Smooth muscle cell (in vitro differentiated cells): ENCODE results near the gene ALX4. TPM values are rescaled to one million over a fixed set of nuclear protein-coding genes. Genes with fewer than 3 reads are reported as not detected.

Experiments
- DNase-seq: peaks from one replicate; lab custom pipeline; 2025; ENCODE audit not compliant: unreplicated experiment; lab: John Stamatoyannopoulos, UW
- H2AFZ ChIP-seq: fragments of 200-600 bp; sonication (generic); 2 replicates; pipeline ENCODE4 v1.6.0; 2016; ENCODE audit warnings: antibody characterized with exemption, low read depth, mild to moderate bottlenecking
- H3F3A ChIP-seq: fragments of 200-600 bp; sonication (generic); 2 replicates; pipeline ENCODE4 v1.6.0; 2017; ENCODE audit warnings: antibody characterized with exemption, low read depth
- H3K27ac ChIP-seq: fragments of 200-600 bp; sonication (generic); 2 replicates; pipeline ENCODE4 v1.5.1; 2016; ENCODE audit warnings: low read depth, mild to moderate bottlenecking
- H3K27me3 ChIP-seq: fragments of 200-600 bp; sonication (generic); 2 replicates; pipeline ENCODE4 v1.6.1; 2016; ENCODE audit warnings: low read depth, mild to moderate bottlenecking
- H3K36me3 ChIP-seq: fragments of 200-600 bp; sonication (generic); 2 replicates; pipeline ENCODE4 v1.5.1; 2016; ENCODE audit warnings: low read depth
- H3K4me1 ChIP-seq: fragments of 200-600 bp; sonication (generic); 2 replicates; pipeline ENCODE4 v1.5.1; 2016; ENCODE audit warnings: low read depth
- H3K4me2 ChIP-seq: fragments of 200-600 bp; sonication (generic); 2 replicates; pipeline ENCODE4 v1.6.0; 2016; ENCODE audit warnings: mild to moderate bottlenecking
- H3K4me3 ChIP-seq: fragments of 200-600 bp; sonication (generic); 2 replicates; pipeline ENCODE4 v1.5.1; 2016; ENCODE audit warnings: mild to moderate bottlenecking
- H3K79me2 ChIP-seq: fragments of 200-600 bp; sonication (generic); 2 replicates; pipeline ENCODE4 v1.6.0; 2016; ENCODE audit warnings: low read depth, mild to moderate bottlenecking
- H3K9ac ChIP-seq: fragments of 200-600 bp; sonication (generic); 2 replicates; pipeline ENCODE4 v1.6.0; 2016; ENCODE audit warnings: low read depth
- H3K9me3 ChIP-seq: fragments of 200-600 bp; sonication (generic); replicated peaks from 2 replicates; pipeline ENCODE4 v1.5.1; 2016; ENCODE audit warnings: low read depth
- H4K20me1 ChIP-seq: fragments of 200-600 bp; sonication (generic); 2 replicates; pipeline ENCODE4 v1.6.0; 2016; ENCODE audit warnings: low read depth
- CTCF ChIP-seq: fragments of 200-600 bp; sonication (generic); IDR thresholded peaks from 2 replicates; pipeline ENCODE4 v1.5.1; 2017; ENCODE audit warnings: borderline replicate concordance, mild to moderate bottlenecking, antibody characterized with exemption; ENCODE audit not compliant: insufficient read depth, poor library complexity, severe bottlenecking
- WGBS: methylation state at CpG from one replicate; pipeline ENCODE4 v1.1.7; 2016; ENCODE audit warnings: low lambda C conversion rate; 5-methylcytosine and 5-hydroxymethylcytosine counted together
- polyA plus RNA-seq: library from polyadenylated mRNA; unstranded; fragments of >200 nt; fragmentation: Nextera tagmentation; extraction: Ambion mirVana; gene quantifications from 2 replicates; pipeline ENCODE4 v1.2.1, GENCODE V29; 2016
- total RNA-seq: library from RNA; depleted of rRNA; stranded (reverse); fragments of >200 nt; gene quantifications from 2 replicates; pipeline ENCODE4 v1.2.3, GENCODE V29; 2014

The ALX4 gene
- total and polyA plus RNA-seq, 2 experiments from 2014 or later = not detected

GRCh38 chr11:44308256-44308922 is 1.6 kb downstream of the ALX4 start:
- H3K4me3 ChIP-seq = no peak overlapping the region
- WGBS = 52% methylated on average over 20 of the region's 20 CpGs
- H3K4me2 ChIP-seq = no peak overlapping the region
- no peaks in the 10 kb centered on the region for H3F3A ChIP-seq
- H3K4me1 ChIP-seq = peaks cover 38% of the 10 kb centered on the region
- H3K27me3 ChIP-seq = peaks cover 100% of the 10 kb centered on the region
- no peaks in the 10 kb centered on the region for H3K79me2 ChIP-seq
- no peaks in the 10 kb centered on the region for H4K20me1 ChIP-seq
- no peak overlapping the region for H3K9ac ChIP-seq
- no peaks in the 10 kb centered on the region for H3K9me3 ChIP-seq
- H2AFZ ChIP-seq = no peak overlapping the region
- no peak overlapping the region for H3K27ac ChIP-seq
- H3K36me3 ChIP-seq = no peaks in the 10 kb centered on the region
- no peak for TF ChIP-seq CTCF
- no peak for DNase-seq

GRCh38 chr11:44307340-44308099 is 2.4 kb downstream of the ALX4 start:
- no peaks in the 10 kb centered on the region for H3K9me3 ChIP-seq
- no peaks in the 10 kb centered on the region for H3F3A ChIP-seq
- H2AFZ ChIP-seq = no peak overlapping the region
- H3K4me2 ChIP-seq = no peak overlapping the region
- no peak overlapping the region for H3K4me3 ChIP-seq
- no peaks in the 10 kb centered on the region for H3K79me2 ChIP-seq
- peaks cover 38% of the 10 kb centered on the region for H3K4me1 ChIP-seq
- peaks cover 100% of the 10 kb centered on the region for H3K27me3 ChIP-seq
- no peak for TF ChIP-seq CTCF
- no peaks in the 10 kb centered on the region for H3K36me3 ChIP-seq
- WGBS = 78% methylated on average over 10 of the region's 10 CpGs
- H4K20me1 ChIP-seq = no peaks in the 10 kb centered on the region
- no peak overlapping the region for H3K27ac ChIP-seq
- H3K9ac ChIP-seq = no peak overlapping the region
- DNase-seq = no peak

GRCh38 chr11:44306918-44307244 is 3.1 kb downstream of the ALX4 start:
- Histone ChIP-seq H3K27me3 (peaks cover 100% of the 10 kb centered on the region), H4K20me1 (no peaks in the 10 kb centered on the region), H3K4me3 (no peak overlapping the region), H3K79me2 (no peaks in the 10 kb centered on the region), H3K27ac (no peak overlapping the region), H2AFZ (no peak overlapping the region), H3F3A (no peaks in the 10 kb centered on the region), H3K36me3 (no peaks in the 10 kb centered on the region), H3K4me1 (peaks cover 38% of the 10 kb centered on the region), H3K9ac (no peak overlapping the region), H3K4me2 (no peak overlapping the region), H3K9me3 (no peaks in the 10 kb centered on the region)
- no peak for DNase-seq
- no peak for TF ChIP-seq CTCF
- 33% methylated on average over 7 of the region's 7 CpGs for WGBS
